DND-41 (cell line): ENCODE data around the gene DAB1.

ENCODE experiments used
- CTCF ChIP-seq: IDR thresholded peaks from 2 replicates; pipeline ENCODE4 v1.5.1; 2012; ENCODE audit warnings: borderline replicate concordance, low read length, moderate library complexity, mild to moderate bottlenecking; ENCODE audit not compliant: poor library complexity, severe bottlenecking; ENCODE audit errors: extremely low read depth
- EZH2 ChIP-seq: IDR thresholded peaks from 3 replicates; pipeline ENCODE4 v1.6.1; 2012; ENCODE audit warnings: borderline replicate concordance, low read depth, mild to moderate bottlenecking, moderate library complexity, low read length, inconsistent platforms; ENCODE audit not compliant: severe bottlenecking

- TF ChIP-seq CTCF (no peak), EZH2 (no peak)
Observed at GRCh38 chr1:57278558-57278957, 145.3 kb downstream of the DAB1 start.
